Activated CD8-positive, alpha-beta memory T cell treated with anti-CD3 and anti-CD28 coated beads, Interleukin-2, amount 50 U/mL, for 24 hours (primary cell): ENCODE data around the gene ZNF248.

ENCODE experiments used
- DNase-seq: peaks from one replicate; pipeline ENCODE4 v3.0.0-alpha.2; 2020; ENCODE audit errors: extremely low read depth

The ZNF248 gene

DNA sequence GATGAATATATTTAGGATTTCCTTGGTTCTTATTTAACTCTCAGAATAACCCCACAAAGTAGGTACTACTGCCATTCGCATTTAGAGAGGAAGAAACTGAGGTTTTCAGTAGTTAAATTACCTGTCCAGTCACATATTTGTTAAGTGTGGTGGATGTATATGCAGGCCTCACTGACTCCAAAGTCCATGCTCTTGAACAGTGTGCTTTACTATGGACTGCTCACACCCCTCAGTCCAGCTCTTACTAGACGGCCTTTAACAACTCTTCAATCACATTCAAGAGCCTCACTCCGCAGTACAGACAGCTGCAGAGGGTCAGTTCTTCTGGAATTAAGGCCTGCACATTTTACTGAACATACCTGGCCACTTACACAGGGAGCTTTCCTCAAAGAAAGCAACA, 36.2 kb downstream of the ZNF248 start:
- DNase-seq, result no peak

DNA sequence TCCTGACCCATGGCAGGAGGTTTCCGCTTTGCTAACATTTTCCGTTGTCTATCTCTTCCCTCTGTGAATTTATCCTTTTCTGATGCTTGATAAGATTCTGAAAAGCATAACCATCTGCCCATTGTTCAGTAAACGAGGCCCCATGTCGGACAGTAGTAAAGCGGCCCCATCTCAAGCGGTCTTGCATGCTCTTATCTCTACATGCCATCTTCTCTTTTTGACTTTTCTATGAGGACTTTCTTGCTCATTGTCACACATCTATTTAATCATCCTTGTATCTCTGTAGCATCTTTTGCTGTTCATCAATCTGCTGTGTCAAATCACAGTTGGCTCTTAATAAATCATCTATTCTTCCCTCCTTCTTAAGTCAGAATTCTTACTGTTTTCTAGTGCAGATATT, 37.6 kb downstream of the ZNF248 start:
- no peak for DNase-seq

DNA sequence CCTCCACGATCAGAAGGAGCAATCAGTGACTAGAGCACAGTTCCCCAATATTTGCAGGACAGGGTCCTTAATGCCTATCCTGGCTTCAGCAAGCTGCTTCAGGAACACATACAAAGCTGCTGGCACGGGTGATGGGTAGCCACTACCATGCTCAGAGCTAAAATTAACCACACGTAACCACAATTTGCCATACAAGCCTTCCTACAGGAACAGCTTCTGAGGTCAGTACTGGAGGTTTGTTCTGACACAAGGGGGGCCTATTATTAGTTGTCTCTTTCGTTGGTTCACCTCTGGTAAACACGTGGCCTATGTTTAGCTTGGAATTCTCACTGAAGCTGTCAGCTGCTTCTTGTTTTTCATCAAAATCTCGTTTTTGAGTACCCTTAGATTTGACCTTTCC, 41.1 kb downstream of the ZNF248 start:
- no peak for DNase-seq

DNA sequence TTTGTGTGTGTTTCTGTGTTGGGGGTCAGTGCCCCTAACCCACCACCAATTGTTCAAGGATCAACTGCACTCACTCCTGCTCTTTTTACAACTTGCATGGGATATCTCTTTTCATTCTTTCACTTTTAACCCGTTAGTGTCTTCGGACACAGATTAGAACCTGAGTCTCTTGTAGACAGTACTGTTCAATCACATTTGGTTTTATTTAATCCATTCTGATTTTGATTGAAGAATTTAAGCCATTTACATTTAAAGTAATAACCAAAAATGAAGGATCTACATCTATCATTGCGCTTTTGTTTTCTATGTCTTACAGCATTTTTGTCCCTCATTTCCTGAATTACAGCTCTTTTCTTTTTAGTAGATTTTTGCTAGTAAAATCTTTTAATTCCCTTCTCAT, 43.6 kb downstream of the ZNF248 start:
- DNase-seq, result no peak

DNA sequence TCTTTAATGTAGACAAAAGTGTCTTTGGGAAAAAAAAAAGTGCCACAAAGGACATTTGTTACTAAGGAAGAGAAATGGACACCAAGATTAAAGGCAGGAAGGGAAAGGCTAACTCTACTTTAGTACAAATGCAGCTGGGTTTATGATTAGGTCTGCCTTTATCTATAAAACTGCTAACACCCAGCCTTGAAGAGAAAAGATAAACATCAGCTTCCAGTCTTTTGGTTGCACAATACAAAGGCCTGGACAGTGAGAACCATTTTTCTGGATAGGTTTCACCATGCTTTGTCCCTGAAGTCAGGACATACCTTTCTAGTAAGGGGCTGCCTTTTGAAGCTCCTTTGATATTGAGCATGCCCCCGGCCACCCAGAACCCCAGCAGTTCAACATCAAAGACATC, 45.1 kb downstream of the ZNF248 start:
- no peak for DNase-seq

DNA sequence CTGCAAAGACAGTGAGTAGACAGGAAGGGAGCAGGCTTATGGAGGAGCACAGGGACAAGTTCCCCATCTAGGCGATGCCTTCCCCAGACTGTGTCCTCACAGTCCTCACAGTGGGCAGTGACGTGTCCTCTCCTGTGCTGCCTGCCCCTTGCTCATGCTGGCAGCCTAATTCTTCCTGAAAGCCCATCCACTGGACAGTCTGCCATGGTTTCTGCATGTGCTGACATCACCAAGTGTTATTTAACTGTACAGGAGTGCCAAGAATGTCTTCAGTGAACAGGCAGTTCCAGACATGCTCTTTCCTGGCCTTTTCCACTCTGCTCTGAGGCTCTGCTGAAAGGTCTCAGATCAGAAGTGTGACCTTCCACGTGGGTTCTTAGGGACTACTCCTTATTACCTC, 54.1 kb downstream of the ZNF248 start:
- DNase-seq, result no peak

DNA sequence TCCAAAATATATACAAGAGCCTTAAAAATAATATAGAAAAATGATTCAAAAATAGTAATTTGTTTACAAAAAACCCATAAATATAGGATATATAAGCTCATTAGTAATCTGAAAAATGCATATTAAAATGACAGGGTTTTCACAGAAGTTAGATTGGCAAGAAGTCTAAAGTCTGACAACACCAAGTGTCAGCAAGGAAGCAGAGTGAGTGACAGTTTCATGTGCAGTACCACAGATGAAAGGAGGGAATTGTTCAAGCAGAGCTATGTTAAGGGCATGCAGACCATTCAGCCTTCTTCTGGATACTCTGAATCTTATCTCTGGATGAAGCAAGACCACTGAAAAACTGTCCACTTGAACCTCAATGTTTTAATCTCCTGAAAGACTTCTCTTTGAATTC, 55.9 kb downstream of the ZNF248 start:
- no peak for DNase-seq

DNA sequence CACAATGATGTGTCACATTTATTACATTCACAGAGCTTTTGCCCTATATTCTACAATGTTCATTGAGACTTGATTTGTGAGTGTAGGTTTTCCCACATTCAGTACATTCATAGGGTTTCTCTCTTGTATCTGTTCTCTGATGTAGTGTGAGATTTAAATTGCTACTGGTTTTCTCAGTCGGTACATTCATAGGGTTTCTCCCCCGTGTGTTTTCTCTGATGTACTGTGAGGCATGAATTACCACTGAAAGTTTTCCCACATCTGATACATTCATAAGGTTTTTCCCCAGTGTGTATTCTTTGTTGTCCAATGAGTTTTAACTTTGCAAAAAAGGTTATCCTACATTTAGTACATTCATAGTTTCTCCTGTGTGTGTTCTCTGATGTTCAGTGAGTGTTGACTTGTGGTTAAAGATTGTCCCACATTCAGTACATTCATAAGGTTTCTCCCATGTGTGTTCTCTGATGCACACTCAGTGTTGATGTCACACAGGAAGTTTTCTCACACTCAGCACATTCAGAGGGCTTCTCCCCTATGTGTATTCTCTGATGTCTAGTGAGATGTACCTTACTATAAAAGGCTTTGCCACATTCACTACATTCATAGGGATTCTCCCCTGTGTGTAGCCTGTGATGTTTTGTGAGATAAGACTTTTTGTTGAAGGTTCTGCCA, 63.0 kb downstream of the ZNF248 start:
- no peak for DNase-seq

DNA sequence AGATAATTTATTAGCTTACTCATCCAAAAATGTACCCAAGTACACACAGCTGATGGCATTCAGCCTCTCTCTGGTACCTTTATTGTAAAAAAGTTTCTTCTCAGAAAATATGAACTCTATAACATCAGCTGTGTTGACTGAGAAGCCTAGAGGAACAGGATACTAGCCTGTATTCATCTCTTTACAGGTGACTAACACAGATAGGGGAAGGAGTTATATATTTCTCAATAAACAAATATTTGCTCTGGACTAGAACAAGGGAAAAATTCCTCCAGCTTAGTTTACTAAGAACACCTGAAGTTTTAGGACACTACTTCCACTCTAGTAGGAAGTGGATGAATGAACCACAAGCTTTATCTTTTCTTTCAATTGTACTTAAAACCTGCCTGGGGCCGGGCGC, 67.8 kb downstream of the ZNF248 start:
- no peak for DNase-seq

DNA sequence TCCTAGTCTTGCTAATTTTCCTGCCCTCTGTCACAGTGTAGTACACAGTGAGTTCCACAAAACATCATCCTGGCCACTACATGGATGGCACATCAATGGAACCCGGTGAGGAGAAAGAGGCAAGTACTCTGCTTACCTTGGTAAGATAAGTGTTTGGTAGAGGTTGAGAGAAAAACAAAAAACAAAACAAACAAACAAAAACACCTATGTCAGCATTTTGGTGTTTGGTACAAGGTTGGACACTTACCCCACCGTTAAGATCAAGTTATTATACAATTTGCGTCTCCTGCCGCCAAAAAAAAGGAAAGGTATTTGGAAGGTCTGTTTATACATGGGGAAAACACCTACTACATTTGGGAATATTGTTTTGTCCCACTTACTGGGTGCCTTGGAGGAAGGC, 72.7 kb downstream of the ZNF248 start:
- no peak for DNase-seq

DNA sequence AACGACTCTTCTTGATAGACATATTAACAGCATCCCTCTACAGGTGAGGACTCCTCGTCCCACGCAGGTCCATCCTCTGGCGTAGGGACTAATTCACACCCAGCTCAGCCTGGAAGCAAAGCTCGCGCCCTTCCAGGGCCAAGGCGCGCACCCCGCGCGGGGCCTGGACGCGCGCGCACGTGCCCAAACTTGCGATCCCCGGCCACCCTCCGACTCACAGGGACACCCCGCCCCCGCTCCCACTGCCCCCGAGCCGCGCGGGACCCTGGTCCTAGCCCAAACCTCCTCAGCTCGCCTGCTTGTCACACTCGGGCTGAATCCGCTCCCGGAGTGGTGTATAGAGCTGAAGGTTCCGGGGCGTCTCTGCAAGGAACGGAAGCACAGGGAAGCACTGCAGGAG, 76.9 kb downstream of the ZNF248 start:
- DNase-seq, result no peak

DNA sequence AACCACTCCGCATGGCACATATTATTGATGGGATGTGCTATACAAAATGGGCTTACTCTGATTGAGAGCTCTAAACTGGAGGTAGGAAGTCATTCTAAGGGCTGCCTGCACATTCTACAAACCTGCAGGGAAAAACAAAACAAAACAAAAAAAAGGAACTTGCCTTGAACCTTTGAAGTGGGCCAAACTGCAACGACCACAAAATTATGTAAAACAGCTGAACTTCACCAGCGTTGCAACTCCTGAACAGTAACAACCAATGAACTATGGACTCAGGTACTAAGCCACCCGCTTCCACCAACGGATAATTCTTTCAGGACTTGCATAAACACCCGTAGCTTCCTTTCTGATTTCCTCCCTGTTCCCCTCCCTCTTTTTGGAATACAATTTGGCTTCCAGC, 80.4 kb downstream of the ZNF248 start:
- no peak for DNase-seq

DNA sequence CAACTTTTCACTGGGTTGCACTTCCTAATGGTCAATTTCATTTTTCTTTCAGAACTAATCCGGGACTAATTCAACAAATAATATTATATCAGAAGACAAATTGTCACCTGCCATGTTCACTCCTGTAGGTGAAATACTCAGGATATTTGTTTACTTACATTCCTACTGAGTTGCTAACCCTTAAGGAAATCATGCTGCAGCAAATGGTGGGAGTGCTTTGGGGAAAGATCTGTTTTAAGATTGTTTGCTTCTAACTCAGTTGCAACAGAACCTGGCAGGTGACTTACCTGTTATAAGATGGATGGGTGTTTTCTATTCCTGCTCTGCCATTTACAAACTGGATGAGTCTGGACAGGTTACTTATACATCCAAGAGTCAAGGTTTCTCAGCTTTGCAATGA, 81.8 kb downstream of the ZNF248 start:
- no peak for DNase-seq

DNA sequence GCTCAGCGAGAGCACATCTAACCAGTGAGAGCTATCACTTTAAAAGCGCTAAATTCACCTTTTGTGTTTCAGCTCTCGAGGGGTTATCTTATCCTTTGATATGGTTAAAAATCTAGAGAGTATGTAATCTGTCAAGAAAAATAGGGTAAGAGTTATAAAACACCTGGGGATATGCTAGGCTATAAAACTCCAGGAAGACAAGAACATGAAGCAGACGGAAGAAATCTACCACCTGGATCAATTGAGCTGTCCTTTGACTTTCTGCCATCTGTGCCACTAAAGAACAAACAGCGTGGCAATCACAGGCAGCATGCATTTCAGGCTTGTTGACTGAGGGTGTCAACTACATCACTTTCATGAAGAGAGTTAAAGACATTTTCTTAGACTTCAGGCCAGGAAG, 83.1 kb downstream of the ZNF248 start:
- no peak for DNase-seq

DNA sequence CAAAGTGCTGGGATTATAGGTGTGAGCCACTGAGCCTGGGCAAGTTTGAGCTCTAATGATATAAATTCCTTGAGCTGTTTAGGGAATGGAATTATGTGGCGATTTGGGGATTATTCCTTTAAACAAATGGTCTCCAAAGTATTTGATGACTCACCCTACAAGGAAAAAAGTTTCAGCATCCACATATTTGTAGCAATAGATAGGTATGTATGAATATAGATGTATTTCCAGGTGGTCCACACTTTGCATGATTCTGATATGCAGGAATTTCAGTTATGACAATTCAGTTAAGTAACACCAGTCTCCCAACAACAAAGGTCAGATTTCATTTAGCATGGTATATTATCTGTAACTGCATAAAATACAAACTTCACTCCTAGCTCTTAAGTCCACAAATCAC, 92.2 kb downstream of the ZNF248 start:
- DNase-seq, result no peak

DNA sequence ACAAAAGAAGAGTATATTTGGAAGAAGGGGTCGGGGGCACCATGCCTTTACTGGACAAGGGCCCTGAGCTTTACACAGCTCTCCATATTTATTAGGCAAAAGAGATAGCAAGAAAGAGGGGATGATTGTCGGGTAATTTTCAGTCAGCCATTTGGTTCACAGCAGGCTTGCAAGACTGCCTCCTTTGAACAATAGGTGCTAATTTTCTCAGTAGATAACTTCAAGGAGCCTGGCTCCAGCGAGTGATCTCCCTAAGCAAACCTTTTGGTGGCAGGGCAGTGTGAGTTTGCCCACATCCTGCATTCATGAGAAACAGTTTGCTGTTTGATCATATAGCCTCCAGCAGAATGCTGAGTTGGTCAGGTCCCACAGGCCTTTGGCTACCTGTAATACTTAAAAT, 94.3 kb downstream of the ZNF248 start:
- DNase-seq, result no peak

DNA sequence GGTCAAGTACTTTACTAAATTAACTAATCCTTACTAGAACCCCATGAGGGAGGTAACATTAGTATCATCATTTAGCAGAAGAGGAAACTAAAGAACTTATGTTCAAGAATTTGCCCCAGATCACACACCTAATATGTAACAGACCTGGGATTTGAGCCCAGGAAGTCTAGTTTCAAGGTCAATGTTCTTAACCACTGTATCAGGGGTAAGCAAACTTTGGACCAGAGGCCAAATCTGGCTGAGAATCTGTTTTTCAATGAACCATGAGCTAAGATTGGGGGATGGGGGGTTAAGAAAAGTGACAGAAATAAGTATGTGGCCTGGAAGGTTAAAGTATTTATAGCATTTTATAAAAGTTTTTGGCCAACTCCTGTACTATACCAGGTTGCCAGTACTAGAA, 95.1 kb downstream of the ZNF248 start:
- no peak for DNase-seq

DNA sequence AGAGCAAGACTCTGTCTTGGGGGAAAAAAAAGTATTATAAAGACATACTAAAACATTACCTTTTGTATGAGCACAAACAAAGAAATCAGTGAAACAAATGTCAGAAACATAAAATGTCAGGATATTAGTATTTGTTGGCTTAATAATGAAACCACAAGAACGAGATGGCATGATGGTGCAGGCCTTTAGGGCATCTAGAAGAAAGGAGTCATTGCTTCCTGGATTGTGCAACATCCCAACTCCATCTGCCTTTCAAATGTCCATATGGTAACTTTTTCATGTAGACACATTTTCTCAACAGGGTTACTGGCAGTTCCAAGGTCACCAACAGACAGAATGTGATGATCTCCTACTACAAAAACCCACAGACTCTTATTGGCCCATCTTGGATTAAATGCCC, 96.6 kb downstream of the ZNF248 start:
- no peak for DNase-seq

DNA sequence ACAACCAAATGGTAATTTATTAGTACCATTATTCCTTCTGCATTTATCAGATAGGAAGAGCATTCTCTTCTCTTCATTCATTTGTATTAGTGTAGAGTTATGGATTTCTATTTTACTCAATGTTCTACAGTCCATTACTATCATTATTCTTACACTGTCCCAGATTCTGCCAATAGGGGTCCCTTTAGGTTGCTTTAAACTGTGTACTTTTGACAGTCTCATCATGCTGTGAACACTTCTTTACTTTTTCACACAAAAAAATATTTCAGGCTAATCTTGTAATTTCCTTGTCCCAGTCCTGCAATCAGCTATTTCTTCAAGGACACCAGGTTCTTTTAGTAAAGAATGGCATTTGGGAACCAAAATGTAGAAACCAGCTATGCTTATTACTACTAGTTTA, 99.3 kb downstream of the ZNF248 start:
- no peak for DNase-seq

DNA sequence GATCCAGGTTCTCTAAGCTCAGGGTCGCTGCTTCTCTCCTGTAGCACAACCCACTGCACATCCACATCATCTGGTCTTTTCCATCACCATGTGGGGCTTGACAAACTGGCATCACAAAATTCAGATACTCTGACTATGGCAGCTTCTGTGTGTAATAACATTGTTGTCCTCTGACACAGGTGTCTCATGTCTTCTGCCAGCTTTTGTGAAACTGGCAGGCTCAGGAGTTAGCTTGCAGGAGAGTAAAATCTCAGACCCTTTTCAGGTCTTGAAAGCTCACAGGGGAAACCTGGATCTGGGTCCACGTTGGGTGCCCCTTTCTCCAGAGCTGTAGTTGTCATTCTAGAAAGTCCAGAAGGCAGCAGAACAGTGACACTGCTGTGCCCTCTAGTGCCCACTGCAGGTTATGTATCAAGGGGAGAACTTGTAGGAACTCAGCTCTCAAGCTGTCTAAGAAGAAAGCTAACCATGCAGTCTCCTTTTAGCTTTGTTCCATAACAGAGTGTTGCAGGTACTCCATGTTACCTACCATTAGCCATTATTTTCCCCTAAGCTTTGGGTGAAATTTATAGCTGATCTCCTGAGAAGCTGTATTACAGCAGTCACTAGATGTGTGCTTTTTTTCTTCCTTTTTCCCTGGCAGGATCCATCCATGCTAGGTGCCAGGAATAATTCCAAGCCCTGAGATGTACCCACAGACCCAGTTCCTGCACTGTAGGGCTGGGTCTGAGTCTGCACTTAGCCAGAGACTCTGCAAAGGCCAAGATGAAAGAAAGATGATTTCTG, 102.7 kb downstream of the ZNF248 start:
- no peak for DNase-seq

DNA sequence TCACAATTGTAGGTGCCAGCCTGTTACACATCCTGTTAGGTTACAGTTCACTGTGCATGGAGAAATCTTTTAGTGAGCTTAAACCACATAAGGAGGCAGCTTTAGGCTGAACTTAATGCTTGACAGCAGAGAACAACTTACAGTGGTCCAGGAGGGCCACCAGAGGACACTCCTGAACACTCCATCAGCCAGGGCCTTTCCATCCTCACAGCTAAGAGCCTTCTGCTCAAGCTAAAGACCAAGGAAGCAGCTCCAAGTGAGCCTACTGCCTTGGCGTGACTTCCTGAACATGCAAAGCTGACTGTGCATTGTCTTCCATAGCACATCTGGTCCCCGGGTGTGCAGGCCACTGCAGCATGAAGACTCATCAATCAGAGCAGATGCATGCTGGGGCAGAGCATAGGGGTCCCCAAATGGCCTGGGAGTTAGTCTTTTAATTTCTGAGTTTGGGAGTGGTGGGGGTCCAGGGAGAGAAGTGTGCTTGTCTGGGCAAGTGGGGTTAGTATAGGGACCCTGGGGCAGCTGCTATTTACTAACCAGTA, 105.0 kb downstream of the ZNF248 start:
- DNase-seq, result no peak

DNA sequence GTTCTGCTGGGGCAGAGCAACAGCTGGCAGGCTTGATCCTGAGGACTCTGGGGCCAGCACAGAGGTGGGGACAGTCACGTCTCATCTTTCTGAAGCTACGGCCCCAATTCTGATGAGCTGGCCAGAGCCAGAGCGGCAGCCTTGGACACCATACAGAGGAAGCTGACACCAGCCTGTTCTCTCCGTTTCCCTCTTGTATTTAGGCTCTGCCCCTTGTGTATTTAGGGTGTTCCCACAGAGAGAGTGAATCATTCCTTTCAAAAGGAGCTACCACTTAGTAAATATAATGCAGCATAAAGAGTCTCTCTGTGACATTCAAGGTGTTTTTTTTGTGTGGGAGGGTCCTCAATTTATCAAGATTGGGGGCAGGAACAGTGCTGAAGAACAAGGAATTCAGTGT, 109.2 kb downstream of the ZNF248 start:
- DNase-seq, result no peak

DNA sequence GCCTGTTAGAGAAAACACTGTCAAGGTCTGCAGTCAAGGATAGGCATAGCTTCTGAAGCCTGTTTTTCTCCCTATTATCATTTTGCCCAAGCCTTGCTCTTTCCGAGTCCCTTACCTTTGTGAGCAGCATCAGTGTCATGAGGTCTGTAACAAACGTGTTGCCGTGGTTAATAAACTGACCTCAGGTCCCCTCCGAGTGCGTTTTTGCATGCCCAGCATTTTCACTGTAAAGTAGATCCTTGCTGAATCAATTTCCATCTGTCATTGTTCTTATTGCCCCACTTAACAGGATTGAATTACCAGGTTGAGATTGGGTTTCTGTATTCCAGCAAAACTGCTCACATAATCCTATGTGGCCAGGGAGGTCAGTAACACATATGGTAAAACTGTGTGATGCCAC, 110.3 kb downstream of the ZNF248 start:
- DNase-seq, result no peak

DNA sequence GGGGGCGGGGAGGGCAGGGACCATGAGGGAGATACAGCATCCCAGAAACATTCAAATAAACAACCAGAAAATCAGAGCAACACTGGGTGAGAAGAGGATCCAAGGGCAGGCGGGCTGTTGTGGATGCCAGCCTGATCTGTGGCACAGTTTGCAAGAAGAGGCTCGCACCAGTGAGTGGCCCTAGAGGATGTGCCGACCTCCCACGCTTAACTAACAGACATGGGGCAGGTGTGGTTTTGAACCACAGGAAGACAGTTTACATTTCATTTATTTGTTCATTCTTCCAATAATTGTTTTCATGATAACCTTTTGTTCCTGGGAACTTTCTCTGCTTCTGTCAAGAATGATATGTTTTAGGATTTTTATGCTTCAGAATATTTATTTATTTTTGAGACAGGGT, 115.6 kb downstream of the ZNF248 start:
- no peak for DNase-seq
